HG03045 (cell line): ENCODE results near the gene B4GALT3.

Experiments
- ATAC-seq: cut with Tn5 transposase; IDR thresholded peaks from one replicate; pipeline ENCODE4 v1.9.1; 2021; ENCODE audit warnings: mild to moderate bottlenecking, moderate library complexity; ENCODE audit not compliant: unreplicated experiment

The B4GALT3 gene

GRCh38 chr1:161164901-161165610, 12.3 kb downstream of the B4GALT3 start:
- no peak for ATAC-seq

- no peak for ATAC-seq
Measured at GRCh38 chr1:161163793-161164192, 13.5 kb downstream of the B4GALT3 start.

GRCh38 chr1:161162806-161163205, 14.5 kb downstream of the B4GALT3 start:
- ATAC-seq, result no peak

- ATAC-seq, result no peak
Measured at GRCh38 chr1:161162052-161162451, 15.3 kb downstream of the B4GALT3 start.

- no peak for ATAC-seq
Measured at GRCh38 chr1:161161652-161162051, 15.7 kb downstream of the B4GALT3 start.

GRCh38 chr1:161160671-161161145, 16.6 kb downstream of the B4GALT3 start:
- ATAC-seq, result no peak

- no peak for ATAC-seq
Measured at GRCh38 chr1:161159913-161160243, 17.4 kb downstream of the B4GALT3 start.

GRCh38 chr1:161159087-161159912, 18.0 kb downstream of the B4GALT3 start, which contains the start of gene USP21:
Gene USP21 (plus strand): TSS chr1:161159500. CDS start chr1:161160641, 1,141 bp downstream.
- ATAC-seq, result peak; percentile 87

- no peak for ATAC-seq
Measured at GRCh38 chr1:161158316-161159010, 18.8 kb downstream of the B4GALT3 start.

- no peak for ATAC-seq
Measured at GRCh38 chr1:161157867-161158266, 19.4 kb downstream of the B4GALT3 start.

- peak; percentile 70 for ATAC-seq
Measured at GRCh38 chr1:161153682-161154337, 23.5 kb downstream of the B4GALT3 start, which contains the start of gene UFC1. Gene UFC1 (plus strand): TSS chr1:161153978. CDS start chr1:161153998, 20 bp downstream.

- no peak for ATAC-seq
Measured at GRCh38 chr1:161153176-161153575, 24.1 kb downstream of the B4GALT3 start.

GRCh38 chr1:161145832-161146231, 31.5 kb downstream of the B4GALT3 start:
- no peak for ATAC-seq

GRCh38 chr1:161140755-161141400, 36.4 kb downstream of the B4GALT3 start:
- no peak for ATAC-seq

- no peak for ATAC-seq
Measured at GRCh38 chr1:161139766-161140165, 37.5 kb downstream of the B4GALT3 start.

GRCh38 chr1:161138431-161138830, 38.9 kb downstream of the B4GALT3 start:
- no peak for ATAC-seq

- no peak for ATAC-seq
Measured at GRCh38 chr1:161137881-161138280, 39.4 kb downstream of the B4GALT3 start.

GRCh38 chr1:161133220-161133740, 44.0 kb downstream of the B4GALT3 start:
- no peak for ATAC-seq

GRCh38 chr1:161132410-161133219, 44.7 kb downstream of the B4GALT3 start, which contains the start of gene DEDD:
Gene DEDD (minus strand): TSS chr1:161132667. CDS start chr1:161124462, 8,205 bp downstream.
- ATAC-seq, result peak; percentile 95
